Stimulated activated CD8-positive, alpha-beta memory T cell treated with anti-CD3 and anti-CD28 coated beads, Interleukin-12 subunit alpha, Interleukin-12 subunit beta, amount 100 ng/mL, for 4 hours (primary cell): Measurements from ENCODE around the gene SAXO2.
A peak's percentile ranks its signal among the peaks of the same experiment; 100 is the strongest.
"Not testable (repeated sequence)": the region's sequence is repeated elsewhere in the genome, so short reads cannot be mapped to it uniquely, and the experiment has no call there.

Experiments
- DNase-seq: peaks from one replicate; pipeline ENCODE4 v3.0.0-alpha.2; 2020; ENCODE audit warnings: low read depth

SAXO2 gene

DNA sequence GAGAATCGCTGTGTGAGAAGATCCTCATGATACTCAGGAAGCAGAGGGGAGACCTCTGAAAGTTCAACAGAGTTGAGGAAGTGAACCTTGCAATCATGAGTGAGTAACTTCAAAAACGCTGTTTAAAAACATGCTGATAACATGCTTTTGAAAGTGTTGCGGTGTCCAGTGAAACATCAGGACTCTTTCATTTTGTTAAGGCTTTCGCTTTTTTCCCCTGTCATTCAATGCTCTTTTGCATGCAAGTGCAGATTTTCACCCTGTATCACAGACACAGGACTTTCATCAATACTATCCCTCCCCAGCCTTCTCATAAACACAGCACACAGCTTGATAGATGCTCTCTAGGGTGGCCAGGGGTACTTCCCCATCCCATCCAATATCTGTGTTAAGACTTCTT, 23.9 kb downstream of the SAXO2 start:
- DNase-seq: not testable (repeated sequence)

GRCh38 chr15:82288202-82288601, 25.6 kb downstream of the SAXO2 start:
- not testable (repeated sequence) for DNase-seq

GRCh38 chr15:82292271-82292670, 29.7 kb downstream of the SAXO2 start:
- DNase-seq: no peak

DNA sequence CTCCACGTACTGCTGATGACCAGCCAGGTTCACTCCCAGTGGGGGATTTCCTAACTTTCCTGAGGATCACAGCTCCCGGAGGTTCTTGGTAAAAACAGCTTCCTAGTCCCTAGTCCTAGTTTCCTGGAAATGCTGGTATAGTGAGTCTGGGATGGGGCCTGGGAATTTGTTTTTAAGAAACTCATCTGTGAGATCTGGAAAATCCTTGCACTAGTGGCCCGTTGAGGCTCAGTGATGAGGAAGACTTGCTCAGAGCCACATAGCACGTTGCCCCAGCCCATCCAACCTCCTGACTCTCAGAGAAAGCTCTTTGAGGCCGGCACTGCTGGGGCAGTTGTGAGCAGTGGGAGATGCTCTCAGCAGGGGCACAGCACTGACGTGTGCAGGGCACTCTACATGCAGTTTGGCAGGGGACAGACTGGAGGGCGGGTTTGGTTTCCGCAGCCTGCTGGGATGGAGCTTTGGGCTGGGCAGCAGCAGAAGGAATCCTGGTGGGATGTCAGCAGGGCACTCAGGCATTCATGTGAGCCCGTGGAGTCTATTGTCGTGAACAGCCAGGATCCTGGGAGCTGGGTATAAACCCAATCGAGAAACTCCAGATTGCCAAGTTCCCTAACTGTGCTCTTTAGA, 31.6 kb downstream of the SAXO2 start:
- no peak for DNase-seq

GRCh38 chr15:82297546-82297945, 34.9 kb downstream of the SAXO2 start:
- DNase-seq: no peak

GRCh38 chr15:82298032-82298431, 35.4 kb downstream of the SAXO2 start:
- DNase-seq: no peak

GRCh38 chr15:82298520-82298919, 35.9 kb downstream of the SAXO2 start:
- DNase-seq: peak; percentile 25

DNA sequence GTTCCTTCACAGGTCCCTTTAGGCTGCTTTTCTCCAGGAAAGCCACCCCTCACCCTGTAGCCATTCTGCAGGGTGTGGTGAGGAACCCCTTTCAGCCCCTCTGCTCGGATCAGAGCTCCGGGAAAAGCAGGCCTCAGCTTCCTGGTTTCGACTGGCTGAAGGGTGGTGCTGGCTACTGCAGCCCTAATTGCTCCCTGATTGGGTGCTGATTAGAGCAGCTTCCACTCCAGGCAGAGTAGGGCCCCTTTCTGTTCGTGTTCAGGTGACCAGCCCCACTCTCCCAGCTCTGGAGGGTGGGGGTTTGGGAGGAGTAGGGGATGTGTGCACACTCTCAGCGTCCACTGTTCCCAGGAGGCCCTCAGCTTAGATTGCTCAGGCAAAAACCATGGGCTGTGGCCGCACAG, 36.9 kb downstream of the SAXO2 start:
- DNase-seq: not testable (repeated sequence)

GRCh38 chr15:82300326-82300725, 37.7 kb downstream of the SAXO2 start:
- not testable (repeated sequence) for DNase-seq

DNA sequence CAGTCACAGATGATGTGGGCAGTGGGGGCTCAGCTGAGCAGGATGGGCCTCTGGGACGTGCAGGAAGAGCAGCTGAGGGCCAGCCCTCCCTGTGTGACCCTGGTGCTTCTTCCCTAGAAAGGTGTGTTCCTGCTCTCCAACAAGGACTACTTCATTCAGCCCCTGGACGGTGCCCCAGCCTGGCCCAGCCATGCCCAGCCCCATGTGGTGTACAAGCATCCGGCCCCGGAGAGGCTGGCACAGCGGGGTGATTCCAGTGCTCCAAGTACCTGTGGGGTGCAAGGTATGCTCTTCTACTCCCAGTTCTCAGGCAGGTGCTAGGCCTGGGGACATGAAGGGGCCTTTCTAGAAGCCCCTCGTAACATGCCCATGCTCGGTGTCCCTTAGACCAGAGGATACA, 38.3 kb downstream of the SAXO2 start:
- no peak for DNase-seq

- DNase-seq: no peak
These were observed 38.8 kb downstream of the SAXO2 start for GRCh38 chr15:82301296-82302016.

GRCh38 chr15:82303956-82304777, 41.5 kb downstream of the SAXO2 start:
- DNase-seq: no peak

DNA sequence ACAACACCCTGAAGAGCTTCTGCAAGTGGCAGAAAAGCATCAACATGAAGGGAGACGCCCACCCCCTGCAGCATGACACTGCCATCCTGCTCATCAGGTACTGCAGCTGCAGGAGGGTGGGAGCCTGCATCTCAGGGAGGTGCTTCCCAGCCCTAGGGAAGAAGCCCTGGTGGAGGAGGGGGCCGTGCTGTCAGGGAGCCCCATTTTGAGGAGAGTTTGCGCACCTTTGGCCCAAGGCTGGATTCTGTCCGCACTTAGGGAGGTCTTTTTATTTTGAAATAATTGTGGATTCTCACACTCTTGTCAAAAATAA, 42.1 kb downstream of the SAXO2 start:
- DNase-seq: no peak

DNA sequence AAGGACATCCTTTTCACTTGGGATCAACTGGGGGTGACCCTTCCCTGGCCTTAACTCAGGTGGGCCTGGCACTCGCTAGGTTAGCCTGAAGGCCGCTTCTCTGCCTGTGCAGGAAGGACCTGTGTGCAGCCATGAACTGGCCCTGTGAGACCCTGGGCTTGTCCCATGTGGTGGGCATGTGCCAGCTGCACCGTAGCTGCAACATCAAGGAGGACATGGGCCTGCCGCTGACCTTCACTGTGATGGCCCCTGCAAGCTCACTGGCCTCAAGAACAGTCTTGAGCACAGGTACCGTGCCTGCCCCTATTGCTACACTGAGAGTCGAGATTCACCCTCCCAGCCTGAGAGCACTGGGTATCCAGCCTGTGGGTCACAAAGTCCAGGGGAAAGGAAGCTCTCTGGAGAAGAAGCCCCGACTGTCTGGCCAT, 43.0 kb downstream of the SAXO2 start:
- DNase-seq: no peak

- no peak for DNase-seq
These were observed 44.4 kb downstream of the SAXO2 start for GRCh38 chr15:82306791-82307713.

GRCh38 chr15:82307714-82308081, 45.1 kb downstream of the SAXO2 start:
- DNase-seq: no peak

- DNase-seq: no peak
These were observed 47.2 kb downstream of the SAXO2 start for GRCh38 chr15:82309802-82310201.

GRCh38 chr15:82311321-82311720, 48.7 kb downstream of the SAXO2 start:
- not testable (repeated sequence) for DNase-seq

- DNase-seq: no peak
These were observed 50.1 kb downstream of the SAXO2 start for GRCh38 chr15:82312586-82313349.

- DNase-seq: no peak
These were observed 50.8 kb downstream of the SAXO2 start for GRCh38 chr15:82313446-82313845.
